ENCODE measurements around the gene CARM1.
"Not testable (repeated sequence)": the region's sequence is repeated elsewhere in the genome, so short reads cannot be mapped to it uniquely, and the experiment has no call there.

The CARM1 gene

GRCh38 chr19:10928563-10929401, 57.4 kb downstream of the CARM1 start, which contains the start of the genes TIMM29 and YIPF2:
Gene TIMM29, plus strand, starts transcription at chr19:10928811. Its CDS starts 12 bp downstream, at chr19:10928823.
Gene YIPF2, minus strand, starts transcription at chr19:10928639. Its CDS starts 229 bp downstream, at chr19:10928410.
- peak; percentile 96 to 97 for DNase-seq (ENCODE audit: low read depth in 2 of 2)

GRCh38 chr19:10929402-10929794, 58.0 kb downstream of the CARM1 start:
- DNase-seq (ENCODE audit: low read depth in 2 of 2) = no peak

GRCh38 chr19:10935371-10936059, 64.2 kb downstream of the CARM1 start:
- no peak for DNase-seq (ENCODE audit: low read depth in 2 of 2)

GRCh38 chr19:10936661-10937084, 65.3 kb downstream of the CARM1 start:
- peak; percentile 43 to 46 for DNase-seq (ENCODE audit: low read depth in 2 of 2)

- DNase-seq (ENCODE audit: low read depth in 2 of 2) = not testable (repeated sequence)
Observed at GRCh38 chr19:10941649-10942048, 70.3 kb downstream of the CARM1 start.

- DNase-seq (ENCODE audit: low read depth in 2 of 2) = not testable (repeated sequence)
Observed at GRCh38 chr19:10943412-10943811, 72.1 kb downstream of the CARM1 start.

- DNase-seq (ENCODE audit: low read depth in 2 of 2) = no peak
Observed at GRCh38 chr19:10945264-10945663, 73.9 kb downstream of the CARM1 start.

GRCh38 chr19:10946958-10947657, 75.8 kb downstream of the CARM1 start:
- peak in 1 of 2 experiments; percentile 37 for DNase-seq (ENCODE audit: low read depth in 2 of 2)

GRCh38 chr19:10952809-10953208, 81.5 kb downstream of the CARM1 start:
- no peak for DNase-seq (ENCODE audit: low read depth in 2 of 2)

- DNase-seq (ENCODE audit: low read depth in 2 of 2) = not testable (repeated sequence)
Observed at GRCh38 chr19:10959277-10959968, 88.1 kb downstream of the CARM1 start.

GRCh38 chr19:10960314-10961072, 89.1 kb downstream of the CARM1 start, which contains the start of gene SMARCA4:
Gene SMARCA4, plus strand, starts transcription at chr19:10961030. Its CDS starts 23,122 bp downstream, at chr19:10984152.
- peak; percentile 91 to 94 for DNase-seq (ENCODE audit: low read depth in 2 of 2)

GRCh38 chr19:10961073-10961860, 89.9 kb downstream of the CARM1 start:
- no peak for DNase-seq (ENCODE audit: low read depth in 2 of 2)

GRCh38 chr19:10962863-10963262, 91.5 kb downstream of the CARM1 start:
- DNase-seq (ENCODE audit: low read depth in 2 of 2) = no peak

GRCh38 chr19:10963865-10964264, 92.5 kb downstream of the CARM1 start:
- DNase-seq (ENCODE audit: low read depth in 2 of 2) = no peak

GRCh38 chr19:10964903-10965302, 93.5 kb downstream of the CARM1 start:
- no peak for DNase-seq (ENCODE audit: low read depth in 2 of 2)

GRCh38 chr19:10965398-10965797, 94.0 kb downstream of the CARM1 start:
- DNase-seq (ENCODE audit: low read depth in 2 of 2) = no peak

- DNase-seq (ENCODE audit: low read depth in 2 of 2) = no peak
Observed at GRCh38 chr19:10966809-10967208, 95.5 kb downstream of the CARM1 start.

- DNase-seq (ENCODE audit: low read depth in 2 of 2) = no peak
Observed at GRCh38 chr19:10968527-10969135, 97.3 kb downstream of the CARM1 start.

- no peak for DNase-seq (ENCODE audit: low read depth in 2 of 2)
Observed at GRCh38 chr19:10971107-10971726, 99.9 kb downstream of the CARM1 start.

All from fibroblast of skin of left biceps (primary cell).